ENCODE data around the gene LRP1B. TPM values are rescaled to one million over a fixed set of nuclear protein-coding genes. Genes with fewer than 3 reads are reported as not detected.

LRP1B gene
- total and polyA plus RNA-seq, 5 donors from 2014 or later, result not detected

GRCh38 chr2:141103216-141103615 lies 1027.6 kb downstream of the LRP1B start:
- Histone ChIP-seq H3K27ac (ENCODE audit: insufficient read depth, low read length, poor library complexity, severe bottlenecking) (no peak overlapping the region), H3K9me3 (ENCODE audit: control insufficient read depth in 2 of 2, low read length in 2 of 2) (no peaks in the 10 kb centered on the region), H3K4me1 (ENCODE audit: control insufficient read depth, insufficient read depth, low read length, poor library complexity, severe bottlenecking) (no peaks in the 10 kb centered on the region), H3K27me3 (ENCODE audit: control insufficient read depth, insufficient read depth, low read length) (no peaks in the 10 kb centered on the region), H3K4me3 (ENCODE audit: low read depth, low read length) (no peak overlapping the region), H3K36me3 (ENCODE audit: control insufficient read depth, insufficient read depth, low read length) (no peaks in the 10 kb centered on the region)
- Mint-ChIP-seq H3K4me1 (no peaks in the 10 kb centered on the region), H3K4me3 (no peak overlapping the region), H3K27me3 (no peaks in the 10 kb centered on the region), H3K36me3 (no peaks in the 10 kb centered on the region), H3K27ac (no peak overlapping the region), H3K9me3 (peaks cover 0 to 16% (median 8%) of the 10 kb centered on the region in 7 donors)
- ATAC-seq (ENCODE audit: low read depth in 2 of 2) (no peak), DNase-seq (no peak)

DNA sequence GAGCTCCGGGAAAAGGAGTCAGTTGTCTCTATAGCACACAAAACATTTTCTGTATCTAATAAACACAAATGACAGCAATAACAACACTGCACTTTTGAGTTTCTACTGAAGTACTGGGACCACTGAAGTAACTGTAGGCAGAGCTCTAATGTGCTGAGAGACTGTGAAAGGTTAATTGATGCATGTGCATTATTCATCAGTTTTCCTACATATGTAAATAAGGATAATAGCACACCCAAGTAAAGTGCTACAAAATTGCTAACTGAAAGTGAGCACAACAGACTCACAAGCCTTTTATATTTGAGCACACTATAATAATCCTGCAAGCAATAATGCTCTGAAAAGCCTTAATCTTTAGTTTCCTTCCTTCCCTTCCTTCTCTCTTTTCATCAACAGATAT lies 1051.6 kb downstream of the LRP1B start:
- ATAC-seq (ENCODE audit: low read depth in 2 of 2) (no peak), DNase-seq (no peak)
- Histone ChIP-seq H3K4me1 (ENCODE audit: control insufficient read depth, insufficient read depth, low read length, poor library complexity, severe bottlenecking) (no peaks in the 10 kb centered on the region), H3K27me3 (ENCODE audit: control insufficient read depth, insufficient read depth, low read length) (no peaks in the 10 kb centered on the region), H3K9me3 (ENCODE audit: control insufficient read depth in 2 of 2, low read length in 2 of 2) (peaks cover 0 to 3% of the 10 kb centered on the region in 2 experiments), H3K4me3 (ENCODE audit: low read depth, low read length) (no peak overlapping the region), H3K27ac (ENCODE audit: insufficient read depth, low read length, poor library complexity, severe bottlenecking) (no peak overlapping the region), H3K36me3 (ENCODE audit: control insufficient read depth, insufficient read depth, low read length) (no peaks in the 10 kb centered on the region)
- Mint-ChIP-seq H3K4me3 (no peak overlapping the region), H3K27ac (no peak overlapping the region), H3K9me3 (peaks cover 1 to 11% (median 4%) of the 10 kb centered on the region in 7 donors), H3K36me3 (no peaks in the 10 kb centered on the region), H3K4me1 (no peaks in the 10 kb centered on the region), H3K27me3 (no peaks in the 10 kb centered on the region)

DNA sequence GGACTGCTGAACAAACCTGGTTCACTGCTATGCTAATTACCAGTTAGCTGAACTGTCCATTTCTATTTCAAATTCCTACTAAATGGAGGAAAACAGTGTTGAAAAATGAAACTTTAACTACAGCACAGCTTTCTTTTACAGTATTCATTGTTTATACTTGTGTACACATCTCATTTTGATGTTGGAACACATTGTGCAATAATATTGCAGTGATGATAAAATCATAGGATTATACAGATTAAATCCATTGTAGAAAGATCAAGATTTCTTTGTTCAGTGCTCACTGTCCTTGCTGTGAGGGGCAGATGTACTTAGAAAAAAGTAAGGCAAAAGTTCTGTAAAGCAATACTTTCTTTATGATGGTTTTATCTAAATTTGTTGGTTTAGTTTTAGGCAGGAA lies 1055.1 kb downstream of the LRP1B start:
- H3K9me3 Mint-ChIP-seq, result peaks cover 0 to 10% (median 4%) of the 10 kb centered on the region in 7 donors
- no peaks in the 10 kb centered on the region for H3K4me1 ChIP-seq (ENCODE audit: control insufficient read depth, insufficient read depth, low read length, poor library complexity, severe bottlenecking)
- H3K36me3 ChIP-seq (ENCODE audit: control insufficient read depth, insufficient read depth, low read length), result no peaks in the 10 kb centered on the region
- no peaks in the 10 kb centered on the region for H3K4me1 Mint-ChIP-seq
- no peaks in the 10 kb centered on the region for H3K27me3 Mint-ChIP-seq
- H3K36me3 Mint-ChIP-seq, result no peaks in the 10 kb centered on the region
- ATAC-seq (ENCODE audit: low read depth in 2 of 2) (no peak), DNase-seq (no peak)
- H3K4me3 ChIP-seq (ENCODE audit: low read depth, low read length), result no peak overlapping the region
- H3K27me3 ChIP-seq (ENCODE audit: control insufficient read depth, insufficient read depth, low read length), result no peaks in the 10 kb centered on the region
- no peak overlapping the region for H3K27ac Mint-ChIP-seq
- H3K27ac ChIP-seq (ENCODE audit: insufficient read depth, low read length, poor library complexity, severe bottlenecking), result no peak overlapping the region
- no peak overlapping the region for H3K4me3 Mint-ChIP-seq
- peaks cover 0 to 3% of the 10 kb centered on the region in 2 experiments for H3K9me3 ChIP-seq (ENCODE audit: control insufficient read depth in 2 of 2, low read length in 2 of 2)

GRCh38 chr2:141068053-141068682 lies 1062.6 kb downstream of the LRP1B start:
- H3K27me3 Mint-ChIP-seq, result no peaks in the 10 kb centered on the region
- H3K27ac Mint-ChIP-seq, result no peak overlapping the region
- H3K36me3 Mint-ChIP-seq, result no peaks in the 10 kb centered on the region
- no peak for DNase-seq
- H3K36me3 ChIP-seq (ENCODE audit: control insufficient read depth, insufficient read depth, low read length), result no peaks in the 10 kb centered on the region
- H3K9me3 ChIP-seq (ENCODE audit: control insufficient read depth in 2 of 2, low read length in 2 of 2), result peaks cover 0 to 10% of the 10 kb centered on the region in 2 experiments
- H3K4me1 Mint-ChIP-seq, result no peaks in the 10 kb centered on the region
- no peak overlapping the region for H3K4me3 ChIP-seq (ENCODE audit: low read depth, low read length)
- no peak overlapping the region for H3K4me3 Mint-ChIP-seq
- H3K9me3 Mint-ChIP-seq, result peaks cover 5 to 37% (median 6%) of the 10 kb centered on the region in 7 donors
- H3K4me1 ChIP-seq (ENCODE audit: control insufficient read depth, insufficient read depth, low read length, poor library complexity, severe bottlenecking), result no peaks in the 10 kb centered on the region
- H3K27me3 ChIP-seq (ENCODE audit: control insufficient read depth, insufficient read depth, low read length), result no peaks in the 10 kb centered on the region
- H3K27ac ChIP-seq (ENCODE audit: insufficient read depth, low read length, poor library complexity, severe bottlenecking), result no peak overlapping the region
- ATAC-seq (ENCODE audit: low read depth in 2 of 2), result no peak

DNA sequence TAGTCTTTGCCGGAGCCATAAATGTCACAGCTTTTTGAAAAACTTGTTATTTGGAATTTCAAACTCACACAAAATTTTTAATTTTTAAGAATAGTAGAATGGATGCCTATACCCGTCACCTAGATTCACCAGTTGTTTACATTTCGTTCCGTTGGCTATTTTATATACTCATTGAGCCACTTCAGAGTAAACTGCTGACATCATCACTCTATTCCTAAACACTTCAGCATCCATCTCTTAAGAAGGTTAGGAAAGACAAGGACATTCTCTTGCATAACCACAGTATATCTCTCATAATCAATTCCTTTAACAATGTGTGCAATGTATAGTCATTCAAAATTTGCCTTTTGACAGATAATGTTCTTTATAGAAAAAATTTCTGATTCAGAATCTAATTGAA lies 1065.8 kb downstream of the LRP1B start:
- H3K4me3 Mint-ChIP-seq, result no peak overlapping the region

DNA sequence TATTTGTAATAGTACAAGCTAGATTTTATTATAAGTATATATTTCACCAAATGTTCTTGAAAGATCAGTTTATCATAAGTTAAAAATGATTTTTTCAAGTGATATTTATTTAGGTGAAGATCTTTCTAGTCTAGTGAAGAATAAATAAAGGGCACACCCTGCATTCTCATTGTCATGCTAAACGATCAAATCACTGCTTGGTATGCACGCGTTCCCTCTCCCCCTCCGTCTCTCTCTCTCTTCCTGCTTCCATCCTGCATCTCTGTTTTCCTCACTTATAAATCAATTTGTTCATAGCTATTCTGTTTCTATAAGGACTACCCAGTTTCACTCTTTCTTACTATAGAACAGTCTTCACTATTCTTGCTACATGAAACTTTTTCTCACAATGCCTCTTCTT lies 1067.4 kb downstream of the LRP1B start:
- no peaks in the 10 kb centered on the region for H3K27me3 ChIP-seq (ENCODE audit: control insufficient read depth, insufficient read depth, low read length)
- ATAC-seq (ENCODE audit: low read depth in 2 of 2), result no peak
- Mint-ChIP-seq H3K9me3 (peaks cover 5 to 46% (median 7%) of the 10 kb centered on the region in 7 donors), H3K4me1 (no peaks in the 10 kb centered on the region), H3K36me3 (no peaks in the 10 kb centered on the region), H3K27me3 (no peaks in the 10 kb centered on the region), H3K27ac (no peak overlapping the region), H3K4me3 (no peak overlapping the region)
- H3K27ac ChIP-seq (ENCODE audit: insufficient read depth, low read length, poor library complexity, severe bottlenecking), result no peak overlapping the region
- H3K4me3 ChIP-seq (ENCODE audit: low read depth, low read length), result no peak overlapping the region
- H3K4me1 ChIP-seq (ENCODE audit: control insufficient read depth, insufficient read depth, low read length, poor library complexity, severe bottlenecking), result no peaks in the 10 kb centered on the region
- no peak for DNase-seq
- no peaks in the 10 kb centered on the region for H3K36me3 ChIP-seq (ENCODE audit: control insufficient read depth, insufficient read depth, low read length)
- H3K9me3 ChIP-seq (ENCODE audit: control insufficient read depth in 2 of 2, low read length in 2 of 2), result peaks cover 0 to 14% of the 10 kb centered on the region in 2 experiments

More for the DNA sequence above, 1065.8 kb downstream of the LRP1B start:
- no peaks in the 10 kb centered on the region for H3K4me1 Mint-ChIP-seq
- H3K9me3 ChIP-seq (ENCODE audit: control insufficient read depth in 2 of 2, low read length in 2 of 2), result peaks cover 0 to 14% of the 10 kb centered on the region in 2 experiments
- no peak overlapping the region for H3K27ac ChIP-seq (ENCODE audit: insufficient read depth, low read length, poor library complexity, severe bottlenecking)
- no peaks in the 10 kb centered on the region for H3K4me1 ChIP-seq (ENCODE audit: control insufficient read depth, insufficient read depth, low read length, poor library complexity, severe bottlenecking)
- ATAC-seq (ENCODE audit: low read depth in 2 of 2), result no peak
- H3K27ac Mint-ChIP-seq, result no peak overlapping the region
- DNase-seq, result no peak
- H3K27me3 ChIP-seq (ENCODE audit: control insufficient read depth, insufficient read depth, low read length), result no peaks in the 10 kb centered on the region
- H3K9me3 Mint-ChIP-seq, result peaks cover 5 to 45% (median 7%) of the 10 kb centered on the region in 7 donors
- no peaks in the 10 kb centered on the region for H3K27me3 Mint-ChIP-seq
- H3K36me3 Mint-ChIP-seq, result no peaks in the 10 kb centered on the region
- no peak overlapping the region for H3K4me3 ChIP-seq (ENCODE audit: low read depth, low read length)
- H3K36me3 ChIP-seq (ENCODE audit: control insufficient read depth, insufficient read depth, low read length), result no peaks in the 10 kb centered on the region

- ATAC-seq (ENCODE audit: low read depth in 2 of 2) (no peak), DNase-seq (no peak)
- H3K27me3 Mint-ChIP-seq, result no peaks in the 10 kb centered on the region
- no peak overlapping the region for H3K27ac Mint-ChIP-seq
- H3K36me3 ChIP-seq (ENCODE audit: control insufficient read depth, insufficient read depth, low read length), result no peaks in the 10 kb centered on the region
- H3K9me3 ChIP-seq (ENCODE audit: control insufficient read depth in 2 of 2, low read length in 2 of 2), result peaks cover 0 to 6% of the 10 kb centered on the region in 2 experiments
- no peaks in the 10 kb centered on the region for H3K4me1 ChIP-seq (ENCODE audit: control insufficient read depth, insufficient read depth, low read length, poor library complexity, severe bottlenecking)
- H3K4me3 Mint-ChIP-seq, result no peak overlapping the region
- H3K4me1 Mint-ChIP-seq, result no peaks in the 10 kb centered on the region
- H3K27ac ChIP-seq (ENCODE audit: insufficient read depth, low read length, poor library complexity, severe bottlenecking), result no peak overlapping the region
- H3K4me3 ChIP-seq (ENCODE audit: low read depth, low read length), result no peak overlapping the region
- H3K27me3 ChIP-seq (ENCODE audit: control insufficient read depth, insufficient read depth, low read length), result no peaks in the 10 kb centered on the region
- no peaks in the 10 kb centered on the region for H3K36me3 Mint-ChIP-seq
- peaks cover 4 to 43% (median 7%) of the 10 kb centered on the region in 7 donors for H3K9me3 Mint-ChIP-seq
Measured at GRCh38 chr2:141062443-141062842, 1068.4 kb downstream of the LRP1B start.

GRCh38 chr2:141062031-141062430 lies 1068.8 kb downstream of the LRP1B start:
- DNase-seq (no peak), ATAC-seq (ENCODE audit: low read depth in 2 of 2) (no peak)
- Mint-ChIP-seq H3K36me3 (no peaks in the 10 kb centered on the region), H3K9me3 (peaks cover 4 to 41% (median 7%) of the 10 kb centered on the region in 7 donors), H3K27me3 (no peaks in the 10 kb centered on the region), H3K4me3 (no peak overlapping the region), H3K27ac (no peak overlapping the region), H3K4me1 (no peaks in the 10 kb centered on the region)
- Histone ChIP-seq H3K4me1 (ENCODE audit: control insufficient read depth, insufficient read depth, low read length, poor library complexity, severe bottlenecking) (no peaks in the 10 kb centered on the region), H3K36me3 (ENCODE audit: control insufficient read depth, insufficient read depth, low read length) (no peaks in the 10 kb centered on the region), H3K27me3 (ENCODE audit: control insufficient read depth, insufficient read depth, low read length) (no peaks in the 10 kb centered on the region), H3K4me3 (ENCODE audit: low read depth, low read length) (no peak overlapping the region), H3K9me3 (ENCODE audit: control insufficient read depth in 2 of 2, low read length in 2 of 2) (peaks cover 2 to 4% of the 10 kb centered on the region in 2 experiments), H3K27ac (ENCODE audit: insufficient read depth, low read length, poor library complexity, severe bottlenecking) (no peak overlapping the region)

Measured in CD4-positive, CD25-positive, alpha-beta regulatory T cell (primary cell).